NCI-H524 treated with DMSO at 0.1 percent for 48 hours (cell line): ENCODE measurements around the gene ZNF366.

Experiments used
- DNase-seq: peaks from one replicate; lab custom pipeline; 2025; lab: John Stamatoyannopoulos, UW

Gene ZNF366

GRCh38 chr5:72402959-72403628 is 104.1 kb downstream of the ZNF366 start:
- DNase-seq: no peak

GRCh38 chr5:72402381-72402890 is 104.8 kb downstream of the ZNF366 start:
- DNase-seq: no peak

GRCh38 chr5:72400950-72401349 is 106.3 kb downstream of the ZNF366 start:
- DNase-seq: no peak

- DNase-seq: no peak
Measured at GRCh38 chr5:72397836-72398235, 109.4 kb downstream of the ZNF366 start.

GRCh38 chr5:72394688-72395087 is 112.5 kb downstream of the ZNF366 start:
- DNase-seq: no peak

- DNase-seq: no peak
Measured at GRCh38 chr5:72393052-72393451, 114.2 kb downstream of the ZNF366 start.
